HG03521 (cell line): ENCODE measurements around the gene CYP2F1.
A peak's percentile ranks its signal among the peaks of the same experiment; 100 is the strongest.
"Not testable (repeated sequence)": the region's sequence is repeated elsewhere in the genome, so short reads cannot be mapped to it uniquely, and the experiment has no call there.

Experiments
- ATAC-seq: cut with Tn5 transposase; IDR thresholded peaks from one replicate; pipeline ENCODE4 v1.9.1; 2021; ENCODE audit warnings: mild to moderate bottlenecking, moderate library complexity; ENCODE audit not compliant: unreplicated experiment

Gene CYP2F1

DNA sequence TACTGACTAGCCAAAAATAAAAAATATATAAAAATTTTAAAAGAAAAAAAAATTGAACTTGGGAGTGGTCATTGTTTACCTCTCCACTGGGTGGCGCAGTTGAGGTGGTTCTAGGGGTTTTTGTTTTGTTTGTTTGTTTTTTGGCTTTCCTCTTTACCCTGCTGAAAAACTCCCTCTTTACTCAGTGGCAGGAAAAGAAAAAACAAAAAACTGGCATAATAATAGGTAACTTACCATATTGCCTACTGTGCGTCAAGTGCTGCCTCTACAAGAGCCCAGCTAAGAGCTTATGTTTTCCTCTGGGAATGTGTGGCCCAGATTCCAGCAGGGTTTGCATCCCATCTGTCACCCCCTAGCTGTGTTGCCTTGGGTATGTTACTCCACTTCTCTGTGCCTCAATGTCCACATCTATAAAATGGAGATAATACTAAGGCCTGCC lies 12.6 kb downstream of the CYP2F1 start:
- ATAC-seq, result not testable (repeated sequence)

DNA sequence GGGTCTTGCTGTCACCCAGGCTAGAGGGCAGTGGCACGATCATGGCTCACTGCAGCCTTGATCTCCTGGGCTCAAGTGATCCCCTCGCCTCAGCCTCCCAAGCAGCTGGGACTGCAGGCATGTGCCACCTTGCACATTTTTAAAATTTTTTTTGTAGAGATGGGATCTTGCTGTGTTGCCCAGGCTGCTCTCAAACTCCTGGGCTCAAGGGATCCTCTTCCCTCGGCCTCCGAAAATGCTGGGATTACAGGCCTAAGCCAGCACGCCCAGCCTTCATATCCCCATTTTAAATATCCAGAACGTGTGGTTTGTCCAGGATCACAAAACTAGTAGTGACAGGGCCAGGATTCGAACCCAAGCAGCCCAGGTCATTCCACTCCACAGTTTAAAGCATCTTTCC lies 13.1 kb downstream of the CYP2F1 start:
- ATAC-seq, result not testable (repeated sequence)

DNA sequence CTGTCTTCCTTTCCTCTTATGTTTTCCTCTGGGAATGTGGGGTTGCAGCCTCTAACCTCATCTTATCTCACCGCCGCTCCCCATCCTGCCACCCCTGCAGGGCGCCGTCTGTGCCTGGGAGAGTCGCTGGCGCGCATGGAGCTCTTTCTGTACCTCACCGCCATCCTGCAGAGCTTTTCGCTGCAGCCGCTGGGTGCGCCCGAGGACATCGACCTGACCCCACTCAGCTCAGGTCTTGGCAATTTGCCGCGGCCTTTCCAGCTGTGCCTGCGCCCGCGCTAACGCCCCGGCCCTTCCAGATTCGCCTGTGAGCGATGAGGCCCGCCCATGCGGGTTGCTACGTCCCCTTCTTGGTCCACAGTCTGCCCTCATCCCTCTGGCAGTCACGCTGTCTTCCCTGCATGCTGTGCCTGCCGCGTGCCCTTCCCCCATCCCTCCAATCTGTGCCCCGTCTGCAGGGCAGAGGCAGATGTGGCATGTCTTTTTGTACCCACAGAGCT lies 13.6 kb downstream of the CYP2F1 start:
- ATAC-seq, result not testable (repeated sequence)

DNA sequence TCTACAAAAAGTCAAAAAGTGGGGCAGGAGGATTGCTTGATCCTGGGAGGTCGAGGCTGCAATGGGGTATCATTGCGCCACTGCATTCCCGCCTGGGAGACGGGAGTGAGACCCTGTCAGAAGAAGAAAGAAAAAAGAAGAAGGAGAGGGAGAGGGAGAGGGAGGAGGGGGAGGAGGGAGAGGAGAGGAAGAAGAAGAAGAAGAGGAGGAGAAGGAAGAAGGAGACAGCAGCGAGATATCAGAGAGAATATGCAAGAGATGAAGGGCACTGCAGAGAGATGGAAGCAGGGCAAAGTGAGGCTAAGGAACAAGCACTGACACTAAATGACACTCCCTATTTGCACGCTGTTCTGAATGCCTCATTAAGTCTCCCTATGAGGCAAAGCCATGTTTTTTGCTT lies 14.5 kb downstream of the CYP2F1 start:
- ATAC-seq, result no peak

DNA sequence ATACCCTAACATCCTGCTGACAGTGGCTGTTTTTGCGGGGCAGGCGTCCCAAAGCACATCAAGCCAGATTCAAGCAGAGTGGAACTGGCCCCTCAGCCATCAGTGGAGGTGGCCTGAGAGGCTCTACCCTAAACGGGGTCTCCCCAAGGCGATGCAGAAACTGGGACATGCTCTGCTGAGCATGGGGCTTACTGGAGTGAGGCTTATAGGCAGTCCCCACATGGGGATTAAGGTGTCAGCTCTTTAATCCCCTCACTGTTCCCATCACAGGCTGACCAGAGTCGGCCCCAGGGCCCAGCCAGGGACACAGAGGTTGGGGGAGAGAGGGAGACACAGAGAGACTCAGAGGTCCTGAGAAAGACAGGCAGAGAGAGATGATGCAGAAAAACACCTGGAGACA lies 17.0 kb downstream of the CYP2F1 start:
- ATAC-seq, result no peak

DNA sequence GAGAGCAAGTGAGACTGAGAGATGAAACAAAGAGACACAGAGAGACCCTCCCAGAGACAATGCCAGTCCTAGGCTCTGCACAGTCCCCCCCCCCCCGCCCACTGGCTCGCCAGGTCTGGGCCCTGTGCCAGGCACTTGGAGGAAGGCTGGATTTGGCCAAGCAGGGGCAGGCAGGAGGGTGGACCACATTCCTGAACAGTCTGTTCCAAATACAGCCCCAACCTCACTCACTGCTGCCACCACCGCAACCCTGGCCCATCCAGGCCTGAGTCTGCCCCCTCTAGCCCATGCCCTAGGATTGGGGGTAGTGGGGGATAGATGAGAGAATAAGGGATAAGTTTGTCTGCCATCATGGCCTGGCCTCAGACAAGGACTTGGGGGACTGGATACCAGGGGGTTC lies 19.0 kb downstream of the CYP2F1 start:
- no peak for ATAC-seq

DNA sequence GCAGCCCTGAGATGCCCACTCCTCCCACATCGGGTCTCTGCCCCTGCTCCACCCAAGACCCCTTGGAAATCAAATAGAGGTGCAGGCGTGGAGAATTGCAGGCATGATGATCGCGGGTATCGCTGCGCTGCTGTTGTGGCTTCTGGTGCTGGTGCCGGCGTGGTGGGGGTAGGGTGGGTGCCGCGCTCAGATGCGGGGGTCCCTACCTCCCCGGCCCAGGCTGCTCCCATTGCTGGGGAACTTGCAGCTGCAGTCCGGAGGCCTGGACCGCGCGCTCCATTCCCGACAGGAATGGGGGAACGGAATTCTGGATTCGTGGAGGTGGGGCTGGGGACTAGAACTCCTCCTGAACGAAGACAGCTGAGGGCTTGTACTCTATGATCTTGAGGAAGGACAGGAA lies 20.4 kb downstream of the CYP2F1 start:
- no peak for ATAC-seq

DNA sequence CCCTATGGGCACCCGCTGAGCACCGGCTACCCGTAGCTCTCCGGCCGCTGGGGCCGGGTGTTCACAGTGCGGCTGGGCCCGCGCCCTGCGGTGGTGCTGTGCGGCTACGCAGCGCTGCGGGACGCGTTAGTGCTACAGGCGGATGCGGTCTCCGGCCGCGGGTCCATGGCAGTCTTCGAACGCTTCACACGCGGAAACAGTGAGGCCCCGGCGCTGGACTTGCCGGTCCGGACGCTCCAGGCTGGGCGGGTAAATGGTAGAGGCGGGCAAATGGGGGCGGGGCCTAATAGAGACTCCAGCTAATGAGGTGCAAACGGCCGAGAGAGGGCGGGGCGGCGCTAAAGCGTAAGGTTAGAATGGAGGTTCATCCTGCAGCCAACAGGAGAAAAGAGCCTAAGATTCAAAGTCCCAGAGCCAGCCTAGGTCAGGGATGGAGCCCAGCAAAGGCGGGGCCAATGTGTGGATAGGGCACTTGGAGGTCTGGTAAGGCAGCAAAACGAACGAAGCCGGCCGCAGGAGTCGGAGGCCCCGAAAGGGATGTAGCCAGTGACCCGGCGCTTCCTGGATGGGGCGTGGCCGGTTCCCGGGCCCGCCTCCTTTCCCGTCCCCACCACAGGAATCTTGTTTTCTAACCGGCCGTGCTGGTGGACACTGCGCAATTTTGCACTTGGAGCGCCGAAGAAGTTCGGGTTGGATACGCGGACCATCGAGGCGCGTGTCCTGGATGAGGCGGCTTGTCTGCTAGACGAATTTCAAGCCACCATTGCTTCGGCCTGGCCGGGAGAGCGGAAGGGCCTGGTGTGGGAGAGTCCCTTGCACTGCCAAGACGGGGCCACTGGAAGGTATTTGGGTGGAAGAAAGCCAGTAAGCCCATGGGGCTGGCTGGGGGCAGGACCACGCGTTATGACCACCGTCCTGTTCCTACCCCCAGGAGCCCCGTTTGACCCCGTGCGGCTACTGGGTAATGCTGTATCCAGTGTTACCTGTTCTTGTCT lies 21.5 kb downstream of the CYP2F1 start:
- ATAC-seq, result peak; percentile 43

DNA sequence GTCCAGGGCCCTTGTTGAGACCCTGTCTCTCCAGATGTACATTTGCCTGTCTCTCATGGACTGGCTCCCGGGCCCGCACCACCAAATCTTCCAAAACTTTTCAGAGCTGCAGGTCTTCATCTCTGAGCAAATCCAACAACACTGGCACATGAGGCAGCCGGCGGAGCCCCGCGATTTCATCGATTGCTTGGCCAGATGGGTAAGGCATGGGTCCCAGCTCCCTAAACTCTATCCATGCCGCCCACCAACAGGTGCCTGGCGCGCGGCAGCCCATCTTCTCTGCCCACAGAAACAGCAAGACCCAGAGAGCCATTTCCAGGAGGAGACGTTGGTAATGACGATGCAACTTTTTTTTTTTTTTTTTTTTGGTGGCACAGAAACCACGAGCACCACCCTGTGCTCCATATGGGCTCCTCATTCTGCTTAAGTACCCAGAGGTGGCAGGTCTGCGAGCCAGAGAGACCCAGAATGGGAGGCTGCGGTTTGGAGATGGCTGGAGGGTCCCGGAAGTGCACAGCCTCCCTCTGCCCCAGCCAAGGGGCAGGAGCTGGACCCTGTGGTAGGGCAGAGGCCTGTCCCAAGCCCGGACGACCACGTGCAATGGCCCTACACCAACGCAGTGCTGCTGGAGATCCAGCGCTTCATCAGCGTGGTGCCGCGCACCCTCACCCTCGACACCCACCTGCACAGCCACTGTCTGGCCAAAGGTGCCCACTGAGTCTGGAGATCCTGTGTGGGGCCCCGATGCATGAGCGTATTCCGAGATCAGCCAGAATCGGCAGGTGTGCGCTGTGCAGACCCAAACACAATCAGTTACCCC lies 22.6 kb downstream of the CYP2F1 start:
- no peak for ATAC-seq

DNA sequence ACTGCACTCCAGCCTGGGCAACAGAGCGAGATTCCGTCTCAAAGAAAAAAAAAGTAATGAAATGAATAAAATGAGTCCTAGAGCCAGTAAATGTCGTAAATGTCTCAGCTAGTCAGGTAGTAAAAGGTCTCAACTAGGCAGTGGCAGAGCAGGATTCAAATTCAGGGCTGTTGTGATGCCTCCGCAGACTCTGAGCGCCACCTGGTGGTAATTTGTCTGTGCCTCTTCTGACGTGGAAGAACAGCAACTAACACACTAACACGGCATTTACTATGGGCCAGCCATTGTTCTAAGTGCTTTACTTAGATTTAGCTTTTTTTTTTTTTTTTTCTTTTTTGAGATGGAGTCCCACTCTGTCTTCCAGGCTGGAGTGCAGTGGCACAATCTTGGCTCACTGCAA lies 30.2 kb downstream of the CYP2F1 start:
- ATAC-seq, result no peak

DNA sequence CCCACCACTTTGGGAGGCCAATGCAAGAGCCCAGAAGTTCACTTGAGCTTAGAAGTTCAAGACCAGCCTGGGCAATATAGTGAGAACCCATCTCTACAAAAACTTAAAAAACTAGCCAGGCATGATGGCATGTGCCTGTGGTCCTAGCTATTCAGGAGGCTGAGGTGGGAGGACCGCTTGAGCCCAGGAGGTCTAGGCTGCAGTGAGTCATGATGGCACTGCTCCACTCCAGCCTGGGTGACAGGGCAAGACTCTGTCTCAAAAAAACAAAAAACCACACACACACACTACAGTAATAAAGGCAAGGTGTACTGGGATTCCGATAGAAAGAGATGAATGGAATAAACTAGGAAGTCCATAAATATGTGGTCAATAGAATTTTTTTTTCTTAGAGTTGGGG lies 35.6 kb downstream of the CYP2F1 start:
- ATAC-seq, result no peak

DNA sequence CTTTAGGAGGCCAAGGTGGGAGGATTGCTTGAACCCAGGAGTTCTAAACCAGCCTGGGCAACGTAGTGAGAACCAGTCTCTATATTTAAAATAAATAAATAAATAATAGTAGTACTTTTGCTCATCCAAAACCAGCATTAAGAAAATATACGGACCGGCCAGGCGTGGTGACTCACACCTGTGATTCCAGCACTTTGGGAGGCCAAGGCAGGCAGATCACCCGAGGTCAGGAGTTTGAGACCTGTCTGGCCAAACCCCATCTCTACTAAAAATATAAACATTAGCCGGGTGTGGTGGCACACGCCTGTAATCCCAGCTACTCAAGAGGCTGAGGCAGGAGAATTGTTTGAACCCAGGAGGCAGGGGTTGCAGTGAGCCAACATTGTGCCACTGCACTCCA lies 36.8 kb downstream of the CYP2F1 start:
- not testable (repeated sequence) for ATAC-seq

DNA sequence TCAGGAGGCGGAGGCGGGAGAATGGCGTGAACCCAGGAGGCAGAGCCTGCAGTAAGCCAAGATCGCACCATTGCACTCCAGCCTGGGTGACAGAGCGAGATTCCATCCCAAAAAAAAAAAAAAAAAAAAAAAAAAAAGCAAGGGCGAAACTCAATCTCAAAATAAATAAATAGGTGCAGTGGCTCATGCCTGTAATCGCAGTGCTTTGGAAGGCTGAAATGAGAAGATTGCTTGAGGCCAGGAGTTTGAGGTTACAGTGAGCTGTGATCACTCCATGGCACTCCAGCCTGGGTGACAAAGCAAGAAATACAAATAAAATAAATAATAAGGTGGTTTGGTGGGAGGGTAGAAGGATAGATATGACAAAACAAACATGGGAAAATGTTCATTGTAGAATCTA lies 39.8 kb downstream of the CYP2F1 start:
- ATAC-seq, result no peak

DNA sequence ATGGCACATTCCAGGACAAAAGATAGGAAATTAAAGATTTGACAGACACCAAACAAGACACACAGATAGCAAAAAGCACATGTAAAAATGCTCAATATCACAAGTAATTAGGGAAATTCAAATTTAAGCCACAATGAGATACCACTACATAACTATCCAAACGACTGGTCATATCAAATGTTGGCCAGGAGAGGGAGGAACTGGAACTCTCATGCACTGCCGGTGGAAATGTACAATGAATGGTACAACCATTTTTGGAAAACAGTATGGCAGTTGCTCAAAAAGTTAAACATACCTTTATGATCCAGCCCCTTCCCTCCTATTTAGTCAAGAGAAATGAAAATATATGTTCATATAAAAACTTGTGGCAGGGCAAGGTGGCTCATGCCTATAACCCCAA lies 42.0 kb downstream of the CYP2F1 start:
- ATAC-seq, result no peak

DNA sequence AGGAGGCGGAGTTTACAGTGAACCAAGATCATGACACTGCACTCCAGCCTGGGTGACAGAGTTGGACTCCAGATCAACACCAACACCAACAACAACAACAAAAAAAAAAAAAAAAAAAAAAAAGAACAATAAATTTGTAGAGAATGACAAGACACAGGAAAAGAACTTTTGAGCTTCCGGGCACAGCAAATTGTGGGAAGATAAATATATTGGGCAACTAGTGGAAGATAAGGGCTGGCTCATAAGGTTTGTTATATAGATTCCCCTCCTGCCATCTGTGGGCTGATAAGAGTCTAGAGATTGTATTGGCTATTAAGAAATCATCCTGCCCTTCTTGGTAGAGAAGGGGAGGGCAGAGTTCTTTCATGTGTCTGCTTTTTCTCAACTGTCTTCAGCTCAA lies 45.6 kb downstream of the CYP2F1 start:
- no peak for ATAC-seq

DNA sequence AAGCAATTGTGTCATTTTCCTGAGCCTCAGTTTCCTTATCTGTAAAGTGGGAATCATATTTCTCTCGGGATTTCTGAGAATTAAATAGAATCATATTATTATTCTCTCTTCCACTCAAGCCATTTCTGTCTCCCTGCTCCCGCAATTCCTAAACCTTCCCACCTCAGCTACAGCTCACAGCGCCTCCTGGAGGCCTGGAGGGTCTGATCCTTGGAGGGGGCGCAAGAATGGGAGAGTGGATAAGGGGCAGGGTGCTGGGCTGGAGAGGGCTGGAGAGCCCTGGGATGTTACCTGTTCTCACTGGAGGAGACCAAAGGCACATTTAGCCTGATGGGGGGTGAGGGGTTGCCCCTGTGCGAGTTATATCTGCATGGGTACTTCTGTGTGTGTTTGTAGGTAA lies 47.7 kb downstream of the CYP2F1 start:
- ATAC-seq, result no peak

DNA sequence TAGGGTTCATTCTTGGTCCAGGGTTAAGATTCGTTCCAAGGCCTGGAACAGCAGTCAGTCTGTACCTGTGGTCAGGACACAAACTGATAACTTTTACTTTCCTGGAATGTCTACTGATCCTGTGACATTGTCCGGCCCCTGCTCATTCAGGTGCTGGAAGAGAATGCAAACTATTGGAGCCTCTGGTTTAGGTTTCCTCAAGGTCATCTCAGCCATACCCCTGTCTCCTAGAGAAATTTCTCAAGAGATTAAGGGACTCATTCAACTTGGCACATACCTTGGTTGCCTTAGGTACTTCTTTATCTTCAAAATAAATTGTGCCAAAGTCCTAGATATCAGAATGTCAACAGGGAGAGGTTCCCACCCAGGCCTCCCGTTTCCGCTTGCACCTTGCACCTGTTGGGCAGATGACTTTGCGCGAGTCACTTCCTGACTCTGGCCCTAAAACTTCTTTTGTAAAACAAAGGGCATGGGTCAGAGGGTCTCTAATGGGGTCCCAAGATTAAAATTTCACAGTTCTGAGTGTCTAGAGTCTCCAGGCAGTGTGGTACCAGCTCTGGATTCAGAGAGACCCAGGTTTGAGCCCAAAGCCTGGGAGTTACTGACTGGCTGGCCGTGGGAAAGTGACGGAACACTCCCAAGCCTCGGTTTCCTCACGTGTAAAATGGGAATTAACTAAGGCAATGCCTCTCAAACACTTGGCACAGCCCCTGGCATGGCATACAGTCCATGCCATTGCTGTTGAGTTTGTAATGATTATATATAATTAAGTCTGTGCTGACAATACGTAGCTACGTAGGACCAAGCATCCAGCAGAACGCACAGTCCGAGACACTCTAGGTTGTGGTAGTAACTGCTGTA lies 52.9 kb downstream of the CYP2F1 start:
- ATAC-seq, result no peak

DNA sequence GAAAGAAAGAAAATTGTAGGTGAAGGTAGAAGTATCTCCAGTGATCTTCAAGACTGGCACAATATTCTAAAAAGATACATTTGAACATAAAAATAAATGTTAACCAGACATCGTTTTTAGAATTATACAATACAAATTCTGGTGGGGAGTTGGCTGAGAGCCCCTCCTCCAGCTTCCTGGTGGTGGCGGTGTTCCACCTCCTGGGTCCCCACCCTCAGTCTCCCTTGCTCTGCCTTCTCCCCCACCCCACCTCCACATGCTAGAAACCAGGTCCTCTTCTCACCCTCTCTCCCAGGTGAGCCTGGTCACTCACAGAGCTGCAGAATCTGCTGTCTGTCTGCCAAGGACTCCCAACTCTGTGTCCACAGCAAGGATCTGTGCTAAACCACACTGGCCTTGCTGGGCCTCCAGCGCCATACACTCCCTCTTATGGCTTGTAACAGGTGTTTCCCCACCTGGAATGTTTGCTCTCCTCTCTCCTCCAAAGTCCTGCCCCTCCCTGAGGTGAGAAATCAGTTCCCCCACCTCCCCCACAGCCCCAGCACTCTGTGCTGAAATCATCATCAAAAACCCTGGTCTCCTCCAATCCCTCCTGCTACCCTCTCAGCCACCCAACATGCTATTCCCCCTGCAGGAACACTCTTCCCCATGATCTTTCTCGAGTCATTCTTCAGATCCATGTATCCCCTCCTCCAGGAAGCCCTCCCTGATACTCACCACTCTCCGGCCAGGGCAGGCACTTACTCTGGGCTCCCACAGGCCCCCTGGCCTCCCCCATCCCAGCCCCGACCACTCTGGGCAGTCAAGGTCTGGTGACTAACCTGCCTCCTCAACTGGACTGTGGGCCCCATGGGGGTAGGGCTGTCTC lies 58.3 kb downstream of the CYP2F1 start:
- ATAC-seq, result no peak

DNA sequence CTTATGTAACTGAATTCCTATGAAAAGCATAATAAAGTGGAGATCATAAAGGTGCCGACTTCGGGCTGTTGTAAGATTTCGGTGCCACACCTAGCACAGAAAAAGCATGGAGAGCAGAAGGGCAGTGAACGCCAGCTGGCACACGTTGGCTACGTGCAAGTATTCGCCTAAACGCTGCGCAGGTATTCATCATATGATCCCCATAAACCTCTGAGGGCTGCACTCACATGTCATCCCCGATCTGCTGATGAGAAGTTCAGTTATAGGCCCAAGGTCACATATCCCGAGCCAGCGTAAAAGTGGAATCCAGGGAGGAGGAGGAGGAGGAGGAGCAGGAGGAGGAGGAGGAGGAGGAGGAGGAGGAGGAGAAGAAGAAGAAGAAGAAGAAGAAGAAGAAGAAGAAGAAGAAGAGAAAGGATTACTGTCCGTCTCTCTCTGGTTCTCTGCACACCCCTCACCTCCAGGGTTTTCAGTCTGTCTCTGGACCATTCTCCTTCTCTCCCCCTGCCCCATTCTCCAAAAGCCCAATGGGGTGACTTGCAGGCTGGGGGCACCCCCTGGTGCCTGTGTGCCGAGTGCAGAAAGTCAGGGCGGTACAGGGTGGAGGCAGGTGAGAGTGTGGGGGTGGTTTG lies 60.2 kb downstream of the CYP2F1 start:
- ATAC-seq, result no peak
